ENCODE results near the gene PNMA8A.

PNMA8A gene

GRCh38 chr19:46484656-46485055, 13.3 kb upstream of the PNMA8A start:
- no peak for DNase-seq
- no peaks in the 10 kb centered on the region for H3K36me3 ChIP-seq (ENCODE audit: control insufficient read depth, insufficient read depth, low read length)
- H3K27me3 ChIP-seq (replicated peaks; ENCODE audit: control insufficient read depth, insufficient read depth, low read length, poor library complexity, severe bottlenecking), result peaks cover 25% of the 10 kb centered on the region
- H3K27ac ChIP-seq (ENCODE audit: insufficient read depth, low read length, poor library complexity, severe bottlenecking), result no peak overlapping the region
- peaks cover 9% of the 10 kb centered on the region for H3K4me1 ChIP-seq (ENCODE audit: control insufficient read depth, insufficient read depth, low read length, poor library complexity, severe bottlenecking)
- no peak overlapping the region for H3K4me3 ChIP-seq (ENCODE audit: insufficient read depth, low read depth, low read length, poor library complexity, severe bottlenecking)
- H3K9me3 ChIP-seq (ENCODE audit: control insufficient read depth, low read length), result no peaks in the 10 kb centered on the region

- Histone ChIP-seq H3K9me3 (ENCODE audit: control insufficient read depth, low read length) (no peaks in the 10 kb centered on the region), H3K4me3 (ENCODE audit: insufficient read depth, low read depth, low read length, poor library complexity, severe bottlenecking) (no peak overlapping the region), H3K36me3 (ENCODE audit: control insufficient read depth, insufficient read depth, low read length) (no peaks in the 10 kb centered on the region), H3K27me3 (replicated peaks; ENCODE audit: control insufficient read depth, insufficient read depth, low read length, poor library complexity, severe bottlenecking) (peaks cover 9% of the 10 kb centered on the region), H3K27ac (ENCODE audit: insufficient read depth, low read length, poor library complexity, severe bottlenecking) (no peak overlapping the region), H3K4me1 (ENCODE audit: control insufficient read depth, insufficient read depth, low read length, poor library complexity, severe bottlenecking) (peaks cover 2% of the 10 kb centered on the region)
- DNase-seq, result no peak
Measured at GRCh38 chr19:46482631-46483030, 11.3 kb upstream of the PNMA8A start.

DNA sequence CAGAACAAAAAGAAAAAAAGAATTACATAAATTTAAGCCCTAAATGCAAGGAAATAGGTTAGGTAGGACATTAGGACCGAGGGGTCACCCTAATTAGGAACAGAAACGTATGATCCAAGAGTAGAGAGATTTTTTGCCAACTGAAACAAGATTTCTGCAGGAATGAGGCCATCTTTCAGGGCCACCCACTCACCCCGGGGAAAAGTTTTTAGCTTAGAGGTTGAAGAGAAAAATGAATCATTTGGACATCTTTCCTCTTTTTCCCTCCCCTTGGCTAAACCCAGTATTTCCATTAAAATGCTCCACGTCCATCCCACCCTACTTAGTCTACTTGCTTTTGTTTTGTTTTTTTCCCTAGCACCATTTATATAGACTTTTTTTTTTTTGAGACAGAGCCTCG, 10.6 kb upstream of the PNMA8A start:
- no peak overlapping the region for H3K4me3 ChIP-seq (ENCODE audit: insufficient read depth, low read depth, low read length, poor library complexity, severe bottlenecking)
- no peaks in the 10 kb centered on the region for H3K4me1 ChIP-seq (ENCODE audit: control insufficient read depth, insufficient read depth, low read length, poor library complexity, severe bottlenecking)
- H3K27ac ChIP-seq (ENCODE audit: insufficient read depth, low read length, poor library complexity, severe bottlenecking), result no peak overlapping the region
- no peaks in the 10 kb centered on the region for H3K9me3 ChIP-seq (ENCODE audit: control insufficient read depth, low read length)
- no peak for DNase-seq
- no peaks in the 10 kb centered on the region for H3K36me3 ChIP-seq (ENCODE audit: control insufficient read depth, insufficient read depth, low read length)
- peaks cover 2% of the 10 kb centered on the region for H3K27me3 ChIP-seq (replicated peaks; ENCODE audit: control insufficient read depth, insufficient read depth, low read length, poor library complexity, severe bottlenecking)

- H3K27ac ChIP-seq (ENCODE audit: insufficient read depth, low read length, poor library complexity, severe bottlenecking), result no peak overlapping the region
- DNase-seq, result no peak
- H3K36me3 ChIP-seq (ENCODE audit: control insufficient read depth, insufficient read depth, low read length), result no peaks in the 10 kb centered on the region
- no peaks in the 10 kb centered on the region for H3K4me1 ChIP-seq (ENCODE audit: control insufficient read depth, insufficient read depth, low read length, poor library complexity, severe bottlenecking)
- no peak overlapping the region for H3K4me3 ChIP-seq (ENCODE audit: insufficient read depth, low read depth, low read length, poor library complexity, severe bottlenecking)
- no peaks in the 10 kb centered on the region for H3K9me3 ChIP-seq (ENCODE audit: control insufficient read depth, low read length)
- H3K27me3 ChIP-seq (replicated peaks; ENCODE audit: control insufficient read depth, insufficient read depth, low read length, poor library complexity, severe bottlenecking), result no peaks in the 10 kb centered on the region
Measured at GRCh38 chr19:46481223-46481848, 10.0 kb upstream of the PNMA8A start.

- H3K4me1 ChIP-seq (ENCODE audit: control insufficient read depth, insufficient read depth, low read length, poor library complexity, severe bottlenecking), result no peaks in the 10 kb centered on the region
- DNase-seq, result no peak
Measured at GRCh38 chr19:46480415-46480814, 9.1 kb upstream of the PNMA8A start.

GRCh38 chr19:46478356-46478986, 7.1 kb upstream of the PNMA8A start:
- Histone ChIP-seq H3K4me3 (ENCODE audit: insufficient read depth, low read depth, low read length, poor library complexity, severe bottlenecking) (no peak overlapping the region), H3K36me3 (ENCODE audit: control insufficient read depth, insufficient read depth, low read length) (no peaks in the 10 kb centered on the region), H3K4me1 (ENCODE audit: control insufficient read depth, insufficient read depth, low read length, poor library complexity, severe bottlenecking) (no peaks in the 10 kb centered on the region), H3K27ac (ENCODE audit: insufficient read depth, low read length, poor library complexity, severe bottlenecking) (no peak overlapping the region), H3K9me3 (ENCODE audit: control insufficient read depth, low read length) (no peaks in the 10 kb centered on the region), H3K27me3 (replicated peaks; ENCODE audit: control insufficient read depth, insufficient read depth, low read length, poor library complexity, severe bottlenecking) (no peaks in the 10 kb centered on the region)
- no peak for DNase-seq

More at GRCh38 chr19:46480415-46480814, 9.1 kb upstream of the PNMA8A start:
- H3K9me3 ChIP-seq (ENCODE audit: control insufficient read depth, low read length), result no peaks in the 10 kb centered on the region
- H3K27ac ChIP-seq (ENCODE audit: insufficient read depth, low read length, poor library complexity, severe bottlenecking), result no peak overlapping the region
- no peaks in the 10 kb centered on the region for H3K27me3 ChIP-seq (replicated peaks; ENCODE audit: control insufficient read depth, insufficient read depth, low read length, poor library complexity, severe bottlenecking)
- no peaks in the 10 kb centered on the region for H3K36me3 ChIP-seq (ENCODE audit: control insufficient read depth, insufficient read depth, low read length)
- H3K4me3 ChIP-seq (ENCODE audit: insufficient read depth, low read depth, low read length, poor library complexity, severe bottlenecking), result no peak overlapping the region

DNA sequence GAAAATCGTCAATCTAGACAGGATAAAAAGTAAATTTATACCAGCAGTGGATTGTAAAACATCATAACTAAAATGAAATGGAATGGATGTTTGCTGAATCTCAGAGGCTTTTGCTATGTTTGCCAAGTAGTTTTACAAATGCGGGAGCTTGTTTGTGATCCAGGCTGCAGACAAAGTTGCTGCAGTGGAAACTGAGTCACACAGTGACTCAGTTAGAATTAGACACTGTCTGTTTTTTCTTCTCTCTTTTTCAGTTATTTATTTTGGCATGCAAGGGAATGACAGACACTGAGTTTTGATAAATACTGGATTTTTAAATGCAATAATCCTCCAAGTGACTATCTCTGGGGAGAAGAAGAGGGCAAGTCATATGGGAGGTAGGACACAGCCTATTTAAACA, 4.6 kb upstream of the PNMA8A start:
- peaks cover 4% of the 10 kb centered on the region for H3K4me1 ChIP-seq (ENCODE audit: control insufficient read depth, insufficient read depth, low read length, poor library complexity, severe bottlenecking)
- H3K27ac ChIP-seq (ENCODE audit: insufficient read depth, low read length, poor library complexity, severe bottlenecking), result no peak overlapping the region
- H3K4me3 ChIP-seq (ENCODE audit: insufficient read depth, low read depth, low read length, poor library complexity, severe bottlenecking), result no peak overlapping the region
- H3K9me3 ChIP-seq (ENCODE audit: control insufficient read depth, low read length), result no peaks in the 10 kb centered on the region
- no peak for DNase-seq
- H3K27me3 ChIP-seq (replicated peaks; ENCODE audit: control insufficient read depth, insufficient read depth, low read length, poor library complexity, severe bottlenecking), result peaks cover 6% of the 10 kb centered on the region
- H3K36me3 ChIP-seq (ENCODE audit: control insufficient read depth, insufficient read depth, low read length), result no peaks in the 10 kb centered on the region

DNA sequence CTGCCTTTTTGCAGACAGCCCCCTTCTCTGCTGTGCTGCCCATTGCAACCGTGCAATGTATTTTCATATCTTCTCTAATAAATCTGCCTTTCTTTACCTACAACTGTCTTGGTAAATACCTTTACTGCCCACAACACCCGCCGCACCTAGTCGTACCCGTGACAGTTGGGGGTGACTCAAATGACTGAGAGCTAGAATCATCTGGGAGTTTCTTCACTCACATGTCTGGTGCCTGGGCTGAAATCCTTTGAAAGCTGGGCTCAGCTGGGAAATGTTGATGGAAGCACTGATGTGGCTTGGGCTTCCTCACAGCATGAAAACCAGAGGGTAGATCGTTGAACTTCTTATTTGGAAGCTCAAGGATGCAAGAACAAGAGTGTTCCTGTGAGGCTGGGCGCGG, 2.8 kb upstream of the PNMA8A start:
- no peak for DNase-seq
- Histone ChIP-seq H3K4me1 (ENCODE audit: control insufficient read depth, insufficient read depth, low read length, poor library complexity, severe bottlenecking) (peaks cover 4% of the 10 kb centered on the region), H3K4me3 (ENCODE audit: insufficient read depth, low read depth, low read length, poor library complexity, severe bottlenecking) (no peak overlapping the region), H3K27me3 (replicated peaks; ENCODE audit: control insufficient read depth, insufficient read depth, low read length, poor library complexity, severe bottlenecking) (peaks cover 6% of the 10 kb centered on the region), H3K9me3 (ENCODE audit: control insufficient read depth, low read length) (no peaks in the 10 kb centered on the region), H3K27ac (ENCODE audit: insufficient read depth, low read length, poor library complexity, severe bottlenecking) (no peak overlapping the region), H3K36me3 (ENCODE audit: control insufficient read depth, insufficient read depth, low read length) (no peaks in the 10 kb centered on the region)

DNA sequence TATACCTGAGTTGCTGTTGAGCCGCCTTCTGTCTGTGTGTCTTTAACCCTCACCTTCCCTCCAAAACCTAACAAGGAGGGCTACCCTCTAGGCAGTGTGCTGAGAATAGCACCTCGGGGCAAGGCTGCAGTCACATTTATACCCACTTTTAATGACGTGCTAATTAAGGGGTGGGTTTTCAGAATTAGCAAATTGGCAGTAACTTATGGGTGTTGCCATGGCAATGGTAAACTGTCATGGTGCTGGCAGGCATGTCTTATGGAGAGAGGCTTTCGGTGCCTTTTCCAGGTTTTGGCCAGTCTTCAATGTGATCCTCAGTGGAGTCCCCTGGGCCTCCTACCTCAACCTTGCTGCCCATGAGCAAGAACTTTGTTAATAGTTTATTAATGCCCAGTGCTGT, 1.2 kb upstream of the PNMA8A start:
- Histone ChIP-seq H3K27me3 (replicated peaks; ENCODE audit: control insufficient read depth, insufficient read depth, low read length, poor library complexity, severe bottlenecking) (peaks cover 6% of the 10 kb centered on the region), H3K36me3 (ENCODE audit: control insufficient read depth, insufficient read depth, low read length) (no peaks in the 10 kb centered on the region), H3K9me3 (ENCODE audit: control insufficient read depth, low read length) (no peaks in the 10 kb centered on the region), H3K27ac (ENCODE audit: insufficient read depth, low read length, poor library complexity, severe bottlenecking) (no peak overlapping the region), H3K4me3 (ENCODE audit: insufficient read depth, low read depth, low read length, poor library complexity, severe bottlenecking) (no peak overlapping the region), H3K4me1 (ENCODE audit: control insufficient read depth, insufficient read depth, low read length, poor library complexity, severe bottlenecking) (peaks cover 4% of the 10 kb centered on the region)
- DNase-seq, result no peak

- no peak overlapping the region for H3K4me3 ChIP-seq (ENCODE audit: insufficient read depth, low read depth, low read length, poor library complexity, severe bottlenecking)
- H3K36me3 ChIP-seq (ENCODE audit: control insufficient read depth, insufficient read depth, low read length), result no peaks in the 10 kb centered on the region
- DNase-seq, result no peak
- H3K27ac ChIP-seq (ENCODE audit: insufficient read depth, low read length, poor library complexity, severe bottlenecking), result no peak overlapping the region
- peaks cover 4% of the 10 kb centered on the region for H3K4me1 ChIP-seq (ENCODE audit: control insufficient read depth, insufficient read depth, low read length, poor library complexity, severe bottlenecking)
- no peaks in the 10 kb centered on the region for H3K9me3 ChIP-seq (ENCODE audit: control insufficient read depth, low read length)
- H3K27me3 ChIP-seq (replicated peaks; ENCODE audit: control insufficient read depth, insufficient read depth, low read length, poor library complexity, severe bottlenecking), result peaks cover 6% of the 10 kb centered on the region
Measured at GRCh38 chr19:46471811-46472543, 614 bp upstream of the PNMA8A start.

Measured in effector memory CD4-positive, alpha-beta T cell (primary cell).